ENCODE measurements around the gene PRC1.

DNA sequence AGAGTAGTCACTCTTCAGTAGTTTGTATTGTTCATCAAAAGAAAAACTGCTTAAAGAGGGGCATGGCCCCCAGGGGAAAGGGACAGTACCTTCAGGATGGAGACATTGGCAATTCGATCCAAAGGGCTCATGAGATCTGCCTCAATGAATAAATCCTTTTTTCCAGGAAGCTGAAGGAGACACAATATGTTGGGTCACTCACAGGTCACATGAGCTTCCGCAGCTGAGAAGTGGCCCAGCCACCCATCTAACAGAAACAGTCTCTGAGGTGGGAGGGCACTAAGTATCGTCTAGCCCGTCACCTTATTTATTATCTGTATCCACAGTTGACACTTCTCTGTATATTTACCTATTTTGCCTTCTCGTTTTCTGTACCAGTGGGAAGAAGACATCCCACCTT is 23.4 kb upstream of the PRC1 start:
- TF ChIP-seq ZNF577 (CRISPR knock-in tag; IDR thresholded peaks at IDR 0.05; ENCODE audit: borderline replicate concordance, low read depth), result no peak
- no peak for TF ChIP-seq ZNF740 (CRISPR knock-in tag; IDR thresholded peaks at IDR 0.05)
- no peak for TF ChIP-seq HDAC6 (IDR thresholded peaks at IDR 0.05; ENCODE audit: low read depth, low read length)
- TF ChIP-seq ZNF331 (CRISPR knock-in tag; IDR thresholded peaks at IDR 0.05), result no peak
- TF ChIP-seq, protein P1, sequence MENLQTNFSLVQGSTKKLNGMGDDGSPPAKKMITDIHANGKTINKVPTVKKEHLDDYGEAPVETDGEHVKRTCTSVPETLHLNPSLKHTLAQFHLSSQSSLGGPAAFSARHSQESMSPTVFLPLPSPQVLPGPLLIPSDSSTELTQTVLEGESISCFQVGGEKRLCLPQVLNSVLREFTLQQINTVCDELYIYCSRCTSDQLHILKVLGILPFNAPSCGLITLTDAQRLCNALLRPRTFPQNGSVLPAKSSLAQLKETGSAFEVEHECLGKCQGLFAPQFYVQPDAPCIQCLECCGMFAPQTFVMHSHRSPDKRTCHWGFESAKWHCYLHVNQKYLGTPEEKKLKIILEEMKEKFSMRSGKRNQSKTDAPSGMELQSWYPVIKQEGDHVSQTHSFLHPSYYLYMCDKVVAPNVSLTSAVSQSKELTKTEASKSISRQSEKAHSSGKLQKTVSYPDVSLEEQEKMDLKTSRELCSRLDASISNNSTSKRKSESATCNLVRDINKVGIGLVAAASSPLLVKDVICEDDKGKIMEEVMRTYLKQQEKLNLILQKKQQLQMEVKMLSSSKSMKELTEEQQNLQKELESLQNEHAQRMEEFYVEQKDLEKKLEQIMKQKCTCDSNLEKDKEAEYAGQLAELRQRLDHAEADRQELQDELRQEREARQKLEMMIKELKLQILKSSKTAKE (CRISPR knock-in tag; IDR thresholded peaks at IDR 0.05; ENCODE audit: borderline replicate concordance), result no peak
- TF ChIP-seq SIN3A (IDR thresholded peaks at IDR 0.05; ENCODE audit: borderline replicate concordance, low read depth, low read length), result no peak
- no peak for TF ChIP-seq HOXA7 (CRISPR knock-in tag; IDR thresholded peaks at IDR 0.05)
- TF ChIP-seq HDAC1 (CRISPR knock-in tag; IDR thresholded peaks at IDR 0.05), result no peak
- no peak for TF ChIP-seq ZBTB20 (CRISPR knock-in tag; IDR thresholded peaks at IDR 0.05; ENCODE audit: borderline replicate concordance, low read depth)
- no peak for TF ChIP-seq ZFP91 (CRISPR knock-in tag; IDR thresholded peaks at IDR 0.05; ENCODE audit: borderline replicate concordance)
- TF ChIP-seq, protein P2, sequence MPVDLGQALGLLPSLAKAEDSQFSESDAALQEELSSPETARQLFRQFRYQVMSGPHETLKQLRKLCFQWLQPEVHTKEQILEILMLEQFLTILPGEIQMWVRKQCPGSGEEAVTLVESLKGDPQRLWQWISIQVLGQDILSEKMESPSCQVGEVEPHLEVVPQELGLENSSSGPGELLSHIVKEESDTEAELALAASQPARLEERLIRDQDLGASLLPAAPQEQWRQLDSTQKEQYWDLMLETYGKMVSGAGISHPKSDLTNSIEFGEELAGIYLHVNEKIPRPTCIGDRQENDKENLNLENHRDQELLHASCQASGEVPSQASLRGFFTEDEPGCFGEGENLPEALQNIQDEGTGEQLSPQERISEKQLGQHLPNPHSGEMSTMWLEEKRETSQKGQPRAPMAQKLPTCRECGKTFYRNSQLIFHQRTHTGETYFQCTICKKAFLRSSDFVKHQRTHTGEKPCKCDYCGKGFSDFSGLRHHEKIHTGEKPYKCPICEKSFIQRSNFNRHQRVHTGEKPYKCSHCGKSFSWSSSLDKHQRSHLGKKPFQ (CRISPR knock-in tag; IDR thresholded peaks at IDR 0.05; ENCODE audit: insufficient replicate concordance), result no peak
- TF ChIP-seq BHLHE40 (IDR thresholded peaks at IDR 0.05; ENCODE audit: low read length), result no peak
- TF ChIP-seq, protein P3, sequence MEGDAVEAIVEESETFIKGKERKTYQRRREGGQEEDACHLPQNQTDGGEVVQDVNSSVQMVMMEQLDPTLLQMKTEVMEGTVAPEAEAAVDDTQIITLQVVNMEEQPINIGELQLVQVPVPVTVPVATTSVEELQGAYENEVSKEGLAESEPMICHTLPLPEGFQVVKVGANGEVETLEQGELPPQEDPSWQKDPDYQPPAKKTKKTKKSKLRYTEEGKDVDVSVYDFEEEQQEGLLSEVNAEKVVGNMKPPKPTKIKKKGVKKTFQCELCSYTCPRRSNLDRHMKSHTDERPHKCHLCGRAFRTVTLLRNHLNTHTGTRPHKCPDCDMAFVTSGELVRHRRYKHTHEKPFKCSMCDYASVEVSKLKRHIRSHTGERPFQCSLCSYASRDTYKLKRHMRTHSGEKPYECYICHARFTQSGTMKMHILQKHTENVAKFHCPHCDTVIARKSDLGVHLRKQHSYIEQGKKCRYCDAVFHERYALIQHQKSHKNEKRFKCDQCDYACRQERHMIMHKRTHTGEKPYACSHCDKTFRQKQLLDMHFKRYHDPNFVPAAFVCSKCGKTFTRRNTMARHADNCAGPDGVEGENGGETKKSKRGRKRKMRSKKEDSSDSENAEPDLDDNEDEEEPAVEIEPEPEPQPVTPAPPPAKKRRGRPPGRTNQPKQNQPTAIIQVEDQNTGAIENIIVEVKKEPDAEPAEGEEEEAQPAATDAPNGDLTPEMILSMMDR (CRISPR knock-in tag; IDR thresholded peaks at IDR 0.05), result no peak

All from HepG2 (cell line).